Measurements from ENCODE around the gene IRAK2.

- no peak for TF ChIP-seq POLR2A (IDR thresholded peaks at IDR 0.05)
- no peak for TF ChIP-seq CTCF (IDR thresholded peaks at IDR 0.05)
- TF ChIP-seq POLR2AphosphoS5 (IDR thresholded peaks at IDR 0.05), result no peak
Measured at GRCh38 chr3:10288575-10288960, 123.8 kb downstream of the IRAK2 start.
